Fibroblast of villous mesenchyme (primary cell): ENCODE data around the gene SLC22A7. TPM values are rescaled to one million over a fixed set of nuclear protein-coding genes. Genes with fewer than 3 reads are reported as not detected.

Source experiments
- DNase-seq: peaks from one replicate; pipeline ENCODE4 v3.0.0-alpha.2; 2010; ENCODE audit warnings: low read depth
- H3K4me3 ChIP-seq: 2 replicates; pipeline ENCODE4 v1.5.1; 2011; ENCODE audit warnings: low read depth, mild to moderate bottlenecking, low read length
- CTCF ChIP-seq: IDR thresholded peaks from 2 replicates; pipeline ENCODE4 v1.5.1; 2012; ENCODE audit warnings: low read depth, mild to moderate bottlenecking, low read length; ENCODE audit not compliant: insufficient read depth
- total RNA-seq: library from RNA; depleted of rRNA; stranded (reverse); fragments of >200 nt; gene quantifications from 2 replicates; pipeline ENCODE4 v1.2.3, GENCODE V29; 2012

The SLC22A7 gene
- total RNA-seq: not detected in 2 replicates

GRCh38 chr6:43297644-43298564 lies at the start of gene SLC22A7:
Gene SLC22A7 (plus strand): TSS chr6:43298260. CDS start chr6:43298359, 99 bp downstream.
- H3K4me3 ChIP-seq: no peak within 1 kb of the TSS
- no peak for TF ChIP-seq CTCF
- no peak for DNase-seq

GRCh38 chr6:43248791-43249190 lies 49.3 kb upstream of the SLC22A7 start:
- no peak for DNase-seq
- no peak for TF ChIP-seq CTCF
- no peak overlapping the region for H3K4me3 ChIP-seq

- DNase-seq: no peak
- no peak for TF ChIP-seq CTCF
- no peak overlapping the region for H3K4me3 ChIP-seq
Measured at GRCh38 chr6:43250992-43251373, 47.1 kb upstream of the SLC22A7 start.

GRCh38 chr6:43253401-43253800 lies 44.7 kb upstream of the SLC22A7 start:
- no peak overlapping the region for H3K4me3 ChIP-seq
- DNase-seq: no peak
- TF ChIP-seq CTCF: no peak

GRCh38 chr6:43254138-43254817 lies 43.8 kb upstream of the SLC22A7 start:
- no peak overlapping the region for H3K4me3 ChIP-seq
- peak; percentile 10 for DNase-seq
- TF ChIP-seq CTCF: no peak

DNA sequence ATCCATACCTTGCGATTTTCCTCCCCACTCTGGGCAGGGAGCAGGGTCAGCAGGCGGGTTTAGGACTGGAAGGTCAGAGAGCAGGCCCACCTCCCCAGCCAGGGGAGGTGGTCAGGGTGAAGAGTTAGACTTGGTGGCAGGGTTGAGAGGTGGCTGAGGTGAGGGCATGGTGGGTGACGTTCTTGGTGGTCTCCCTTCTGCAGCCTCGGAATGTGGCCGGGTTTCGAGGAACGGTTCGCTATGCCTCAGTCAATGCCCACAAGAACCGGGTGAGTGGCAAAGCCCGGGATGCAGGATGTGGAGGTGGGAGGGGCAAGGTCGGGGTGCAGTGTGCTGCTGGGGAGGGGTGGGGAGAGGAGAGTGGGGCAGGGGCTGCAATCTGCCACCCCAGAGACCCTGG lies 43.2 kb upstream of the SLC22A7 start:
- no peak overlapping the region for H3K4me3 ChIP-seq
- no peak for DNase-seq
- TF ChIP-seq CTCF: no peak
